Chondrocyte (in vitro differentiated cells): ENCODE measurements around the gene STK10. TPM values are rescaled to one million over a fixed set of nuclear protein-coding genes. Genes with fewer than 3 reads are reported as not detected.

Experiments
- DNase-seq: peaks from one replicate; pipeline ENCODE4 v3.0.0; 2021; ENCODE audit warnings: mixed read lengths, low spot score
- H3K27ac Mint-ChIP-seq: one replicate; pipeline ENCODE4 v1.8.0; 2021; ENCODE audit warnings: mild to moderate bottlenecking, moderate library complexity, mixed read lengths; ENCODE audit not compliant: unreplicated experiment
- H3K27me3 Mint-ChIP-seq: 2 replicates; pipeline ENCODE4 v1.8.0; 2021; ENCODE audit warnings: low read depth, mixed read lengths
- H3K36me3 Mint-ChIP-seq: 2 replicates; pipeline ENCODE4 v1.8.0; 2021; ENCODE audit warnings: low read depth, mixed read lengths
- H3K4me1 Mint-ChIP-seq: 2 replicates; pipeline ENCODE4 v1.8.0; 2021; ENCODE audit warnings: low read depth, mild to moderate bottlenecking, mixed read lengths
- H3K4me3 Mint-ChIP-seq: one replicate; pipeline ENCODE4 v1.8.0; 2021; ENCODE audit warnings: mild to moderate bottlenecking, moderate library complexity, mixed read lengths; ENCODE audit not compliant: unreplicated experiment
- H3K9me3 Mint-ChIP-seq: 2 replicates; pipeline ENCODE4 v1.8.0; 2021; ENCODE audit warnings: low read depth, mixed read lengths
- total RNA-seq: library from RNA; stranded (reverse); gene quantifications from 3 replicates; pipeline ENCODE4 v1.2.1, GENCODE V29; 2021
- TF ChIP-seq, protein P1 (sequence below): fragments of 200-600 bp; sonication (generic); IDR thresholded peaks from 2 replicates; pipeline ENCODE4 v1.5.0; 2021; ENCODE audit warnings: antibody characterized with exemption, mild to moderate bottlenecking, moderate library complexity

STK10 gene
- total RNA-seq, 1 donor from 2014 or later: 45.9 TPM

DNA sequence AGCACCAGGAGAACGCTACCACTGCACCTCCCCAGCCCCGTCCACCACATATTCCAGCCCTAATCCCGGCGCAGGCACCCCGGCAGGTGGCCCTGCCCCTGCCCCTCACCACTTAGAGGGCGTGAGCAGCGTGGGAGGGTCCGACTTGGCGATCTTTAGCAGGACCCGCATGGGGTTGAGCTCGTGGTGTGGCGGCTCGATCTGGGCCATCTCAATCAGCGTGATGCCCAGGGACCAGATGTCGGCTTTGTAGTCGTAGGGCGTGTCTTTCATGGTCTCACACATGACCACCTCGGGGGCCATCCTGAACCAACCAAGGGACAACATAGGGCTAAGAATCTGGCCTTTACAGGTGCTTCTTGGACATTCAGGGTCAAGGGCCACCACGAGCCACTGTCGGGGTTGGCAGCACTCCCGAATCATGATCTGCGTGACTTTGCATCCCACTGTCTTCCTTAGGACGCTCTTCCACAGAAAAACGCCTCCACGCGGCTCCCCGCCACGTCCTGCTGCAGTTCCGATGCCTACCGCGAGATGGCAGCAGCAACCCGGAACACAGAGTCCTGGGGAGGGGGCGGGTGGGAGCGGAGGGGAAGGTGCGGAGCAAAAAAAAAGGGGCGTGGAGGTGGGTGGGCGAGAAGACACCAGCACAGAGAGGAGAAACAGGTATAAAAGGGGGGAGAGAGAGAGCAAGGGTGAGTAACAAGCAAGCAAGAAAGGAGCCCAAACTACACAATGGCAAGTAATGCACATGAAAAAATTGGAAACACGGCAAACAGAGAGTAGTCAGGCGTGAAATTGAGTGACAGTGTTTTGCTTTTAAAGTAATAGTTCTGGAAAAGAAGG, 81.3 kb downstream of the STK10 start:
- Mint-ChIP-seq H3K4me3 (peak overlapping the region; percentile 50), H3K9me3 (no peaks in the 10 kb centered on the region), H3K36me3 (peaks cover 10% of the 10 kb centered on the region), H3K4me1 (peaks cover 87% of the 10 kb centered on the region), H3K27ac (peak overlapping the region; percentile 87), H3K27me3 (no peaks in the 10 kb centered on the region)
- peak; percentile 82 for DNase-seq
- TF ChIP-seq, protein P1, sequence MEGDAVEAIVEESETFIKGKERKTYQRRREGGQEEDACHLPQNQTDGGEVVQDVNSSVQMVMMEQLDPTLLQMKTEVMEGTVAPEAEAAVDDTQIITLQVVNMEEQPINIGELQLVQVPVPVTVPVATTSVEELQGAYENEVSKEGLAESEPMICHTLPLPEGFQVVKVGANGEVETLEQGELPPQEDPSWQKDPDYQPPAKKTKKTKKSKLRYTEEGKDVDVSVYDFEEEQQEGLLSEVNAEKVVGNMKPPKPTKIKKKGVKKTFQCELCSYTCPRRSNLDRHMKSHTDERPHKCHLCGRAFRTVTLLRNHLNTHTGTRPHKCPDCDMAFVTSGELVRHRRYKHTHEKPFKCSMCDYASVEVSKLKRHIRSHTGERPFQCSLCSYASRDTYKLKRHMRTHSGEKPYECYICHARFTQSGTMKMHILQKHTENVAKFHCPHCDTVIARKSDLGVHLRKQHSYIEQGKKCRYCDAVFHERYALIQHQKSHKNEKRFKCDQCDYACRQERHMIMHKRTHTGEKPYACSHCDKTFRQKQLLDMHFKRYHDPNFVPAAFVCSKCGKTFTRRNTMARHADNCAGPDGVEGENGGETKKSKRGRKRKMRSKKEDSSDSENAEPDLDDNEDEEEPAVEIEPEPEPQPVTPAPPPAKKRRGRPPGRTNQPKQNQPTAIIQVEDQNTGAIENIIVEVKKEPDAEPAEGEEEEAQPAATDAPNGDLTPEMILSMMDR: peak; percentile 92

DNA sequence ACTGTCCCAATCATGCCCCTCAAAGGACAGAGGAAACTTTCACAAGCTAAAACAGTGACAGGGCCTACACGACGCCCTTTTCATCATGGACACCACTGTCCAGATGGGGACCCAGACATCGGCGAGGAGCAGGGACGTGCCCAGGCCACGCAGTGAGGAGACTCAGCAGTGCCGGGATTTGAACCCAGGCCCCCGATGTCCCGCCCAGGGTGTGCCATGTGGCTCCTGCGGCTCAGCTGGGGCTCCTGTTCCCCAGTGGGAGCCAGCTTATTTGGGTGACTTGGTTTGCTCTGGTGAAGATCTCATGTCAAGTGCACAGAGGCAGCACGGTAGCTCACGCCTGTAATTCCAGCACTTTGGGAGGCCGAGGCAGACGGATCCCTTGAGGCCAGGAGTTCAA, 82.2 kb downstream of the STK10 start:
- no peak overlapping the region for H3K4me3 Mint-ChIP-seq
- H3K9me3 Mint-ChIP-seq: no peaks in the 10 kb centered on the region
- H3K27me3 Mint-ChIP-seq: no peaks in the 10 kb centered on the region
- peak; percentile 88 for DNase-seq
- H3K27ac Mint-ChIP-seq: no peak overlapping the region
- peaks cover 12% of the 10 kb centered on the region for H3K36me3 Mint-ChIP-seq
- peaks cover 82% of the 10 kb centered on the region for H3K4me1 Mint-ChIP-seq
- TF ChIP-seq, protein P1: no peak

DNA sequence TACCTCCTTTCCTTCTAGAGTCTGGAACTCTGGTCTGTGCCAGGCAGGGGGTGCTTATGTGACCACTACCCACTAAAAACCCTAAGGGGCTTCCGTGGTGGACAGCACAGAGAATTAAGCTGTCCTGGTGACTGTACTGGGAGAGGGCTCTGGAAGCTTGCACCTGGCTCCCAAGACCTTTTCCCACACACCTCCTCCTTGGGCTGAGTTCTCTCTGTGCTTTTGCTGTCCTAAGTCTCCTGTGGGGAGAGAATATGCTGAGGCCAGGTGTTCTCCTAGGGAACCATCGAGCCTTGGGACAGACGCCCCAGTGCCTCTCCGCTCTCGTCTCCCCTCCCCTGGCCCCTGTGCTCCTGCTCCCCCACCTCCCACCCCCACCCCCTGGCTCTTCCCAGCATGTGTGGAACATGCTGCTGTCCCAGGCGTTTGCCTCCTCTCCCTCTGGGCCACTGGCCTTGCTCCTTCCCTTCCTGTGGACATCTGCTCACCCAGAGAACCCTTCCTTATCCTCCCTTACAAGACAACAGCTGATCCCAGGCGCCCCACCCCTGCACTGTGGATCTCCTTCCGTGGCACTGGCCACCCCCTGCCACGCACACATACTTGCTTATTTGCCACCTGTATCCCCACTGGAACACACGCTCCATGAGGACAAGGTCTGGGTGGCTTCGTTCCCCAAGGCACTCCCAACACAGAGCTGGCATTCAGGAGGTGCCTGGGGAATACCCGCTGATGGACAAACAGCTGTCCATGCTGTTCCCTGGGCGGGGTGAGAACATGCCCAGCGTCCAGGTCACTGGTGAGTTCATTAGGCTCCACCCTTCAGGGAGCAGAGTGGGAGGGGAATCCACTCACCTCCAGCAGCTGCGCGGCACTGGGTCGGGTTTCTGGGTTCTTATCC, 83.0 kb downstream of the STK10 start:
- Mint-ChIP-seq H3K36me3 (peaks cover 15% of the 10 kb centered on the region), H3K4me3 (no peak overlapping the region), H3K27ac (peak overlapping the region; percentile 98), H3K9me3 (no peaks in the 10 kb centered on the region), H3K4me1 (peaks cover 75% of the 10 kb centered on the region), H3K27me3 (no peaks in the 10 kb centered on the region)
- TF ChIP-seq, protein P1: no peak
- peak; percentile 84 for DNase-seq

DNA sequence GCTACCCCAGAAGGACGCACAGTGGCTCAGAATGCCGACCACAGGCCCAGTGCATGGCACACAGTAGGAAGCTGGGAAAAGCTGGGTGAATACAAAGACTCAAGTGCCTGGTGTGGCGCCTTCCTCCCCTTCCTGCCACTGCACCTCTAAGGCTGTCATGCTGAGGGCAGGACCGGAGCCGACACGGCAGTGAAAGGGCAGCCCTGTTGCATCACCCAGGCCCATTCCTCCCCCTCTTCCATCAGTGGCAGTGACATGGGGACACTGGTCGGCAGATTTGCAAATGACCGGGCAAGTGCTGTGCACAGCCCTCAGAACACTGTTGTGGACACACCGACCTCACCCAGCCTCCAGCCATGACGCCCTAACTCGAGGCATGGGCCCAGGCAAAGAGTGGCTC, 84.0 kb downstream of the STK10 start:
- no peaks in the 10 kb centered on the region for H3K27me3 Mint-ChIP-seq
- no peaks in the 10 kb centered on the region for H3K9me3 Mint-ChIP-seq
- peak; percentile 79 for DNase-seq
- H3K27ac Mint-ChIP-seq: peak overlapping the region; percentile 98
- H3K4me3 Mint-ChIP-seq: peak overlapping the region; percentile 70
- TF ChIP-seq, protein P1: no peak
- peaks cover 67% of the 10 kb centered on the region for H3K4me1 Mint-ChIP-seq
- H3K36me3 Mint-ChIP-seq: peaks cover 12% of the 10 kb centered on the region

DNA sequence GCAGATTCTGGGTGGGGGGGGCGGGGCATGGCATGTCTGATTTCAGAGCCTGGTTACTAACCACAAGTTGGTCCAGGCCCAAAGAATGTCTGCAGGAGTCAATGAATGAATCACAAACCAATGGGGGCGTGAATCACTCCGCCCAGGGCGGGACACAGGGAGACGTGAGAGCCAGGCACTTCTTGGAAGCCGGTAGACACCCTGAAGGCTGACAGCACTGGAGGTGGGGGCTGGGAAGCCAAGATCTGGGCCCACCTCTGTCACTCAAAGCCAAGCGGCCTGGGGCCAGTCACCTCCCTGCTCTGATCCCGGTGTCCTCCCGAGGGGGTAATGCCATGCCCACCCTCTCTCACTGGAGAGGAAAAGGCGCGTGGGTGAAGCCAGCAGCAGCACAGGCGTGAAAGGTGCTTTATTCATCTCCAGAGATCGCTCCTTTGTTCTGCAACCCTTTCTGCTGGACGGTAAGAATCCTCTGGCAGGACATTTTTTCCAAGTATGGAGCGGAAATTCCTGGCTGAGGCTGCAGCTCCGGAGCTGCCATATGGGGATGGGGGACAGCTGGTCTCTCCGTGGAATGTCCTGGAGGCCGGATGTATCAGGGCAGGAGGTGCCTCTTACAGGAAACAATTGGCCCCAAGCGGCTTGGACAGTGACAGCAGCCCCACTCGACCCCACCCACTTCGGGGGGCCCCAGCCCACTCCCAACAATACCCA, 85.0 kb downstream of the STK10 start:
- Mint-ChIP-seq H3K9me3 (no peaks in the 10 kb centered on the region), H3K4me1 (peaks cover 72% of the 10 kb centered on the region), H3K36me3 (peaks cover 15% of the 10 kb centered on the region), H3K4me3 (peak overlapping the region; percentile 70), H3K27ac (peak overlapping the region; percentile 98), H3K27me3 (no peaks in the 10 kb centered on the region)
- TF ChIP-seq, protein P1: no peak
- peak; percentile 97 for DNase-seq
